ENCODE data around the gene LRMDA. TPM values are rescaled to one million over a fixed set of nuclear protein-coding genes. Genes with fewer than 3 reads are reported as not detected.

LRMDA gene
- total RNA-seq, 3 donors from 2014 or later = 8.3 to 17.1 (median 11.1) TPM

DNA sequence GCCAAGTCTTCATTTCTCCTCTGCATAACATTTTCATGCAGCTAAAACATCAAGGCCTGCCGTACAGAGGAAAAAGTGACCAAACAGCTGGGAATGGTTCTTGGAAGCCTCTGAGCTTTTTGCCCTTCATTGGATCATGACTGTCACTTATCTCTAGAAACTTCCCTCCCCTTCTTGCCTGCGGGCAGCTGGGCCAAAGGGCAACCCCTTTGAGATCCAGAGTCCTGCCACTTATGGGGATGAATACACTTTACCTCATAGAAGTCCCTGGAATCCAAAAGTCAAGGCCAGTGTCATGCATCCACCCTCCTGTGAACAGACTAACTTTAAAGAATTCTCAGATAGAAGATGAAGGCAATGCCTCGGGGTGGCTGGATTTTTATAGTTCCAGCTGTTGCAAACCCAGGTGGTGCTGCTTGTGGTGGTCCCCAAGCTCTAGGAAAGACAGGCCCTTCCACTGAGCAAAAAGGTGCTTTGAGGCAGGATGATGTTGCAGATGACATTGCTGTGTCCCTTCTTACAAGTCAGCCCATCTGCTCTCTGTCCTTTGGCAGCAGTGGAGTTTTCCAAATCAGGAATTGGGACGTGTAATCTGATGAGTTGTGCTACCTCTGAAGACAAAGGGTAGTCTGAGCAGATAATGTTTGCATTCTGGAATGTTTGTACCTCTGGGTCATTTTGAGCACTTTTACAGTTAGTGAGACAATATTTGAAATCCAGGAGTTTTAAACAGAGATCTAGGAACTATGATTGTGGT lies 64.2 kb downstream of the LRMDA start:
- no peak overlapping the region for H3K4me3 ChIP-seq
- TF ChIP-seq, protein P1, sequence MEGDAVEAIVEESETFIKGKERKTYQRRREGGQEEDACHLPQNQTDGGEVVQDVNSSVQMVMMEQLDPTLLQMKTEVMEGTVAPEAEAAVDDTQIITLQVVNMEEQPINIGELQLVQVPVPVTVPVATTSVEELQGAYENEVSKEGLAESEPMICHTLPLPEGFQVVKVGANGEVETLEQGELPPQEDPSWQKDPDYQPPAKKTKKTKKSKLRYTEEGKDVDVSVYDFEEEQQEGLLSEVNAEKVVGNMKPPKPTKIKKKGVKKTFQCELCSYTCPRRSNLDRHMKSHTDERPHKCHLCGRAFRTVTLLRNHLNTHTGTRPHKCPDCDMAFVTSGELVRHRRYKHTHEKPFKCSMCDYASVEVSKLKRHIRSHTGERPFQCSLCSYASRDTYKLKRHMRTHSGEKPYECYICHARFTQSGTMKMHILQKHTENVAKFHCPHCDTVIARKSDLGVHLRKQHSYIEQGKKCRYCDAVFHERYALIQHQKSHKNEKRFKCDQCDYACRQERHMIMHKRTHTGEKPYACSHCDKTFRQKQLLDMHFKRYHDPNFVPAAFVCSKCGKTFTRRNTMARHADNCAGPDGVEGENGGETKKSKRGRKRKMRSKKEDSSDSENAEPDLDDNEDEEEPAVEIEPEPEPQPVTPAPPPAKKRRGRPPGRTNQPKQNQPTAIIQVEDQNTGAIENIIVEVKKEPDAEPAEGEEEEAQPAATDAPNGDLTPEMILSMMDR (IDR thresholded peaks at IDR 0.05) = no peak
- TF ChIP-seq POLR2AphosphoS5 (IDR thresholded peaks at IDR 0.05) = no peak
- TF ChIP-seq POLR2A (IDR thresholded peaks at IDR 0.05) = no peak
- no peaks in the 10 kb centered on the region for H3K4me1 ChIP-seq
- H3K27me3 ChIP-seq = no peaks in the 10 kb centered on the region
- DNase-seq (ENCODE audit: low spot score in 2 of 2) = no peak
- intact Hi-C loops (cut with DNase I; ENCODE audit: low total_unique reads) = no loop called here
- no peak overlapping the region for H3K27ac ChIP-seq
- H3K36me3 ChIP-seq = no peaks in the 10 kb centered on the region
- no peaks in the 10 kb centered on the region for H3K9me3 ChIP-seq

DNA sequence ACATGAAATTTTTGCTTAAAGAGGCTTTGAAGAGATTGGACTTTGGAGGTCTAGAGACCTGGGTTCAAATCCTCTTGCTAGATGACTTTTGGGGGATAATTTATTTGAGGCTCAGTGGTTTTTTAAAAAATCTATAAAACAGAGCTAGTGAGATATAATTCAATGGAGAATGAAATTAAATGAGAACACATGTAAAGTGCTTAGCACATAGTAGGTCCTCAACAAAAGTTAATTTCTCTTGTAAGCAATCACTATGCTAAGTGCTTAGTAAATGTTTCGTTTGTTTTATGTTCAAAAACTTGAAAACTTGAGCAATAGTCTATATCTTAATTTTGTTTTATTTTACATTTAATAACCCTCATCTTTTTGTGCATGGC lies 64.8 kb downstream of the LRMDA start:
- H3K27me3 ChIP-seq = no peaks in the 10 kb centered on the region
- H3K9me3 ChIP-seq = no peaks in the 10 kb centered on the region
- intact Hi-C loops (cut with DNase I; ENCODE audit: low total_unique reads) = no loop called here
- DNase-seq (ENCODE audit: low spot score in 2 of 2) = no peak
- TF ChIP-seq, protein P1 (IDR thresholded peaks at IDR 0.05) = no peak
- TF ChIP-seq POLR2AphosphoS5 (IDR thresholded peaks at IDR 0.05) (no peak), POLR2A (IDR thresholded peaks at IDR 0.05) (no peak)
- H3K36me3 ChIP-seq = no peaks in the 10 kb centered on the region
- H3K4me3 ChIP-seq = no peak overlapping the region
- no peak overlapping the region for H3K27ac ChIP-seq
- H3K4me1 ChIP-seq = no peaks in the 10 kb centered on the region

DNA sequence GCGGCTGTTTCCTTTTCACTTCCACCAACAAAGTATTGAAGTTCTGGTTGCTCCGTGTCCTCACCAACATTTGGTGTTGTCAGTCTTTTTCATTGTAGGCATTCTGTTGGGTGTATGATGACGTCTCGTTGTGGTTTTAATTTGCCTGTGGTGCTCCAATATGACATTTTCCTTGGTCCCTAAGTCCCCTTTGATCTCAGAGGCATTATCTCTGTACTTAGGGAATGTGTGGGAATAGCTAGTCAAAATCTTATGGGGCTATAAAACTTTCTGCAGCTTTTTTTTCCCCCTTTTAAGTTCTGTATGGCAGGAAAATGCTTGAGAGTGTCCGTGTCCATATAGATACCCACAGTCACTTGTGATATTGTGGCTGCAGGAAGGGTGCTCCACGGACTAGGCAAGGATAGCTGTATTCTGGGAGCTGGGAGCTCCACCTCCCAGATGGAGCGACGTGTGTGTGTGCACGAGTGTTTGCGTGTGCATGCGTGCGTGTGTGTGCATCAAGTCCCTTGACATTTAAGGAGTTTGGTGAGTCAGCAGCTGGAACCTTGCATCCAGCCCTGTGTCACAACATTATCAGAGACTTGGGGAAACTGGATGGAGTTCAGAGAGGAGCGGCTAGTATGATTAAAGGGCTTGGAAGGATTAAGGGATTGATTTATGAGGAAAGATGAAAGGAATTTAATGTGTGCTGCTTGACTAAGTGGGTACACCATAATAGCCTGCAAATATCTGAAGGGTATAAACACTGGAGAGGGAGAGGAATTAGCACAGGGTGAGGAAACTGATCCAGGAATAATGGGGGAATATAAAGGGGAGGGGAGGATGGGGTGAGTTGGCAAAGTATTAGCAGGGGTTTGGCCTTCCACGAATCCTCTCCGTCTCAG lies 66.8 kb downstream of the LRMDA start:
- Histone ChIP-seq H3K9me3 (no peaks in the 10 kb centered on the region), H3K27me3 (no peaks in the 10 kb centered on the region), H3K4me1 (no peaks in the 10 kb centered on the region), H3K36me3 (no peaks in the 10 kb centered on the region), H3K4me3 (no peak overlapping the region), H3K27ac (no peak overlapping the region)
- intact Hi-C loops (cut with DNase I; ENCODE audit: low total_unique reads) = no loop called here
- DNase-seq (ENCODE audit: low spot score in 2 of 2) = no peak
- TF ChIP-seq POLR2AphosphoS5 (IDR thresholded peaks at IDR 0.05) (no peak), POLR2A (IDR thresholded peaks at IDR 0.05) (no peak)
- TF ChIP-seq, protein P1 (IDR thresholded peaks at IDR 0.05) = no peak

DNA sequence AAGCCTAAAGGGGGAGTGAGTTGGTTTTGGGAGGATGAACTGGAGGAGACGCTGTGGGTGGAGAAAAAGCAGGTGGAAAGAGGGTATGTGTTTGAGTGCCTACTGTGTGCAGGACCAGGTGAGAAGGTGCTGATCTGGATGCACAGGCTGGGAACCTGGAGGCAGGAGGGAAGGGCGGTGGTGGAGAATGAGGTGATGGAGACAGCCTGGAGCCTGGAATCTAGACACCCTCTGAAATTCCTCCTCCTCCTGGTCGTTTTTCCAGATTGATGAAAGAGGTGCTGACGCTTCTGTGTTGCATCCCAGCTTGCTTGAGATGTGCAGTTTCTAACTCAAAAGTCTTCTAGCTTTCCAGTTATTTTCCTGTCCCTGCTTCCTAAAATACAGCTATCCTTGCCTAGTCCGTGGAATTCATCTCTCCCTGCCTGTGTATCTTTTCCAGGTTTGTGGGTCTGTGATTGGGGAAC lies 67.5 kb downstream of the LRMDA start:
- Histone ChIP-seq H3K4me3 (no peak overlapping the region), H3K4me1 (no peaks in the 10 kb centered on the region), H3K27me3 (no peaks in the 10 kb centered on the region), H3K36me3 (no peaks in the 10 kb centered on the region), H3K27ac (no peak overlapping the region), H3K9me3 (no peaks in the 10 kb centered on the region)
- no peak for DNase-seq (ENCODE audit: low spot score in 2 of 2)
- no peak for TF ChIP-seq POLR2A (IDR thresholded peaks at IDR 0.05)
- TF ChIP-seq POLR2AphosphoS5 (IDR thresholded peaks at IDR 0.05) = no peak
- TF ChIP-seq, protein P1 (IDR thresholded peaks at IDR 0.05) = no peak
- intact Hi-C loops (cut with DNase I; ENCODE audit: low total_unique reads) = no loop called here
